ENCODE data around the gene RBM38.

RBM38 gene

DNA sequence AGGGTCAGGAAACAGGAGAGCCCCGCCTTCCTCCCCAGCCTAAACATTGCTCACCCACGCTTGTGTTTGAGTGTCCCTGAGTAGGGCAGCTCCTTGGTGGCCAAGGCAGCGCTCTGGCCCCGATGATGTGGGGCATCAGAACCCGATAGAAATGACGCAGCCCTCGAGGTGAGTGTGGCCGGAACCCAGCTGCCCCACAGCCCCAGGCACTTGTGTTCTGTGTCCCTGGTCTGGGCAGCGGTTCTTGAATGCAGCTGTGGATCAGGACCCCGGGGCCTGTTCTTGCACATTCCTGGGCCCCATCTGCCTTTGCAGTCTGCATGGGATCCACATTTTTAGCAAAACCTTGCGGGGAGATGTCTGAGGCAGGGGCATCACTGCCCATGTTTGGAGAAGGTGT, 12.8 kb downstream of the RBM38 start:
- DNase-seq (ENCODE audit: low read depth): no peak

DNA sequence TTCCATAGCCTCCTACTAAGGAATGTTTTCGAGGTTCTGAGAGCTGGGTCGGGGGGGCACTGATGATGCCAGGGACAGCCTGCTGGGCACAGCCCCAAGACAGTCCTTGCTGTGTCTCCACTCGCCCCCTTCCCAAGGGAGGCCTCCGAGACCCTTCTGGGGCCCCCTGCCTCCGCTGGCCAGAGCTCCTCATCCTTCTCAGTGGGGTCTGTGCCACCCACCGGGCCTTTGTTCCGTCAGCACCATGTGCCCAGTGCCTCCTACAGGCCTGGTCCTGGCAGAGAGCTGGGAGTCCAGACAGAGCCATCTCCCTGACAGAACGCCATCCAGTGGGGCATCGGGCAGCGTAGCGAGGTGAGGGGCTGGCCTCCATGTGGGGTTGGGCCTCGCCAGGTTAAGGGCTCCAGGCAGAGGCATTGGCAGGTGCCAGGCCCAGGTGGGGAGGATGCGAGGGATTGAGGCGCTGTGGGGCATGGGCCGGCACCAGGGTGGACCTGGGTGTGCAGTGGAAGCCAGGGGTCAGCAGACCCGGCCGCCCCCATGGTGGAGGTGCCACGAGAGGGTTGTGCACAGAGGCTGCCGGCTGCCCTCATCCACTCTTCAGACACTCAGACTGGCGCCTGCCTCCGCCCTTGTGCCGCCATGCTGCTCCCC, 13.3 kb downstream of the RBM38 start:
- DNase-seq (ENCODE audit: low read depth): no peak

DNA sequence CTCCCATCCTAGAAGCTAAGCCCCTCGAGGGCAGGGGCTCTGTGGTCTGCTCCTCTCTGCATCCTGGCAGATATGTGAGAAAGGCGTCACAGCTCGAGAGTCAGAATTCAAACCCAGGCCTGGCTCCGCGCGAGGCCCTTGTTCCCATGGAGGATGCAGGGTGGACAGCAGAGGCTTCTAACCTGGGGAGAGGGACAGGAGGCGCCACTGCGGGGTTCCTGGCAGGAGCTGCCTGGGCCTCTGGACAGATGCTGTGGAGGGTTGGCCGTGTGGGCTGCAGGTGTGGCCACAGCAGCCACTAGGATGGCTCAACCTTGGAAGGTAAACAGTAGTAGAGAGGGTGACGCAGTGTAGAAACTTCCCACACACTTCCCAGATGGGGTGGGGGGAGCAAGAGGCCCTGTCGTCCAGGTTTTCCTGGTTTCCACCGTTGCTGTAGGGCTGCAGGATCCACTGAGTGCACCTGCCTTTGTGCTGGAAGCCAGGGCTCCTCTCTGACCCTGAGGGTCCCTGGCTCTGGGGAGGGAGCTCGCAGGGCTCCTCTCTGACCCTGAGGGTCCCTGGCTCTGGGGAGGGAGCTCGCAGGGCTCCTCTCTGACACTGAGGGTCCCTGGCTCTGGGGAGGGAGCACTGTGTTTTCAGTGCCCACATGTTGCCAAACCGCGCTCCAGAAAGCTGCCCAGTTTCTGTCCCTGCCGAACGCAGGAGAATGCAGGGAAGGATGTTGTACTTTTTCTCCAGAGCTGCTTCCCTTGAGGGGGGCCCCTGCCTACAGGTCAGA, 14.2 kb downstream of the RBM38 start:
- DNase-seq (ENCODE audit: low read depth): no peak

DNA sequence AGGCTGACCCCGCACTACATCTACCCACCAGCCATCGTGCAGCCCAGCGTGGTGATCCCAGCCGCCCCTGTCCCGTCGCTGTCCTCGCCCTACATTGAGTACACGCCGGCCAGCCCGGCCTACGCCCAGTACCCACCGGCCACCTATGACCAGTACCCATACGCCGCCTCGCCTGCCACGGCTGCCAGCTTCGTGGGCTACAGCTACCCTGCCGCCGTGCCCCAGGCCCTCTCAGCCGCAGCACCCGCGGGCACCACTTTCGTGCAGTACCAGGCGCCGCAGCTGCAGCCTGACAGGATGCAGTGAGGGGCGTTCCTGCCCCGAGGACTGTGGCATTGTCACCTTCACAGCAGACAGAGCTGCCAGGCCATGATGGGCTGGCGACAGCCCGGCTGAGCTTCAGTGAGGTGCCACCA, 16.4 kb downstream of the RBM38 start:
- DNase-seq (ENCODE audit: low read depth): no peak

GRCh38 chr20:57408131-57408530, 16.9 kb downstream of the RBM38 start:
- no peak for DNase-seq (ENCODE audit: low read depth)

DNA sequence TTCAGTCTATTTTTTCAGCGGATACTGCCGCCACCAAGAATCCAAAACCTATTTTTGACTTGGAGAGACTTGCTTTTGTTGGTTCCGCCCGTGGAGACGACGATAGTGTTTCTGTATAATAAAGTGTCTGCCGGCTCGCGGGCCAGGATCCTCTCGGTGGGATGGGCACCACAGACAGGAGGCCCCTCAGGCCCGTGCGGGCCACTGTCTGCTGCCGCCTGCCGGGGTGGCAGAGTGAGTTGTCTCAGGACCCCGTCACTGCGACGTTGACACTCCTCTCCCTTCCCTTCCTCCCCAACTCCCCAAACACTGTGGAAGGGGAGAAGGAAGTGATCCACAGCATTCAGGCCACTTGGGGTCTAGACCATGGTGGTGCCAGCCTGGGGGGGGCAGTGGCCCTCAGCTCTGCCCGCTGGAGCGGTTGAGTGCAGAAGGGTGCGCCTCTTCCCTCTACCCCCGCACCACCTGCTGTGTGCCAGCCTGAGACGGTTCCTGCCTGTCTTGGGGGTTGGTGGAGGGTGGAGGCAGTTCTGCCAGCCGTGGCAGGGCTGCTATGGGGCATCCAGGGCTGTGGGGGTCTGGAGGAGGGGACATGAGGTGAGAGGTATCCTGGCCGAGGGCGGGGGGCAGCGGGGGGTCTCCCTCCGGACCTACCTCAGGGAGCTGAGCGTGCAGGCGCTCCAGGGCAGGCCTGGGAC, 17.5 kb downstream of the RBM38 start:
- no peak for DNase-seq (ENCODE audit: low read depth)

DNA sequence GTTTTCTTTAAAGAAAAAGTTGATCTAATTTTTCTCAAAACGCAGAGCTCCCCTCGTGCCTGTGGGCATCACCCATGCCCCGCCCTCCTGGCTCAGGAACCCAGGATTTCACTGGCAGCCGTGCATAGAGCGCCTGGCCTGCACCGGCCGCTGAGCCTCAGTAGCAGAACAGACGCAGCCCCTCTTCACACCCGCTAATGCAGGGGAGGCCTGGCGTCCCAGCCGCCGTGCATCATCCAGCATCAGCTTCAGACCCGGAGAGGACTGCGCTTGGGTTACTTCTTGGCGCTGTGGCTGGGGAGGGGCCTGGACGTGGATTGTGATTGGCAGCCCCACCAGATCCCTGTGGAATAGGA, 18.1 kb downstream of the RBM38 start:
- DNase-seq (ENCODE audit: low read depth): no peak

GRCh38 chr20:57409672-57410397, 18.6 kb downstream of the RBM38 start:
- DNase-seq (ENCODE audit: low read depth): no peak

DNA sequence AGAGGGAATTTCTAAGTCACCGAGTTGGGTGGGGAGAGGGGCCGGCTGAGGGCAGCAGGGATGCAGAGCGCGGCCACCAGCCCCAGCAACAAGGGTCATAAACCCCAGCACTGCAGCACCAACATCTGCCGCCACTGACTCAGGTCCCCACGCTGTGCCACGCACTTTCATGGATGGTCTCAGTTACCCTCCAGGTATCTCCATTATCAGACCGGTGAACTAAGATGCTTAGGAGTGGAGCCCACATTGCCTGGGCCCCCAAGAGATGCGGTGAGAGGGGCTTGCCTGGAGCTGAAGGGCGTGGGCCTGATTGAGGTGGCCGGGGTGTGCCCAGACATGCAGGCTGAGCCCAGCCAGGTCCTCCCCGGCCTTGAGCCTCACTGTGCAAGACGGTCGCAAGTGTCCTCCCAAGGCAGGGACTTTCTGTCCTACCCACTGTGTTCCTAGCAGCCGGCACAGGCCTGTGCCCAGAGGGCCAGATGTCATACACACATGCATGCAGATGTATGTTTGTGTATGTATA, 19.3 kb downstream of the RBM38 start:
- DNase-seq (ENCODE audit: low read depth): no peak

GRCh38 chr20:57410924-57411323, 19.7 kb downstream of the RBM38 start:
- no peak for DNase-seq (ENCODE audit: low read depth)

DNA sequence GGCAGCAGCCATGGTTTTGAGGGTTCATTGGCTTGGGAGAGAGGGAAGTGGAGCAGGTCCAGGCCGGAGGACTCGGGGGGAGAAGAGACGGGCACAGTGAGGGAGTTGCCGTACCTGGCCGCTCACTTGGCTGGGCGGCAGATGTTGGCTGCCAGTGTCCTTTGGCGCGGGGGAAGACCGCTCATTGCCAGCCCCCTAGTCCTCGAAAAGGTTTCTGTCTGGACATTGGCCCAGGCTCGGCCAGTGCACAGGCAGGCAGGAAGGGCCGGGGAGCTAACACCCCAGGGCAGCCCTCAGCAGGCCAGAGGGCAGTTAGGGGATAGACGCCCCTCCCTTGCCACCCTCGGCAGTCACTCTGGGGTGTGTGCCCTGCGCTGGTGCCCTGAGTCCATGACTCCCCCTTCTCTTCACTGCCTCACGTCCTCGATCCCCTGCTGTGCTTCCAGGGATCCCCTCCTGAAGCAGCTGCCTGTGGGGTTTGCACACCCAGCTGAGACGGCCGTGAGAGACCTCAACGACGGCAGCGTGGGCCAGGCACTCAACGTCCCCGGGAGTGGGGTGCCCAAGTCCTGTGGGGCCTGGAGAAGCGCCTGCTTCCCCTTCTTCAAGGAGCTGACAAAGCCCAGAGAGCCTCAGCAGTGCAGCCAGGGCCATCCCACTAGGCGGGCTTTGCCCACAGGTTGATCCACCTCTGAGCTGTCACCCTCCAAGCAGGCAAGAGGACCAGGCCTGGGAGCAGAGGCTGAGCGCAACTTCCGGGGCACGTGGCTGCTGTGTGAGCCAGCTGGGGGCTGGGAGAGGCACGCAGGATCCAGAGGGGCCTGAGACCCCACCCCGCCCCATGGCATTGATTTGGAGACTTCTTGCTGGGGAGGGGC, 20.4 kb downstream of the RBM38 start:
- no peak for DNase-seq (ENCODE audit: low read depth)

DNA sequence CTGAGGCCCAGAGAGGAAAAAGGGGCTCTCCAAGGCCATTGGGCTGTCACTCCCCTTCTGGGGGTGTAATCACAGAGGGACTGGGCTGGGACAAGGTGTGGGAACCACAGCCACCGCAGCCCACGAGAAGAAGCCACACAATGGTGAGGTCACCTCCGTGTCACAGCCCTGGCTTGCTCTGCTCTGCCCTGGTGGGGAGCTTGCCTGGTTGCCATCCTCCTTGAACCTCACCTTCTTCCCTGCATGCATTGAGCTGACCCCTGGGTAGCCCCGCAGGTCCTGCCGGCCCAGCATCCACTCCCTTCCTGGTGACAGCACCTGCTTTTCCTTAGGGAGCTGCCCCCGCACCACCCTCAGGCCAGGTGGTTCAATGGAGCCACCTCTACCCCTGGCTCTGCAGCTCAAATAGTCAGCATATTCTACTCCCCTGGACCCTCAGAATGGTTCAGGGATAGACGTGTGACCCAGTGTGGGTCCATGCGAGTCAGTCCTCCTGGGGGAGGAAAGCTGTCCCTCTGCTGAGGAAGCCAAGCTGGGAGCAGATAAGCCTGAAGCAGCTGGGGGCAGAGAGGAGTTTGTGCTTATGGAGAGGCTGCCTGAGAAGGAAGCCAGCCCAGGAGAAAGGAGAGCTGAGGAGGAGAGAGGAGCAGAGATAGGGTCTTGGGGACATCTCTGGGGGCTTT, 21.3 kb downstream of the RBM38 start:
- DNase-seq (ENCODE audit: low read depth): no peak

GRCh38 chr20:57413986-57414385, 22.8 kb downstream of the RBM38 start:
- no peak for DNase-seq (ENCODE audit: low read depth)

DNA sequence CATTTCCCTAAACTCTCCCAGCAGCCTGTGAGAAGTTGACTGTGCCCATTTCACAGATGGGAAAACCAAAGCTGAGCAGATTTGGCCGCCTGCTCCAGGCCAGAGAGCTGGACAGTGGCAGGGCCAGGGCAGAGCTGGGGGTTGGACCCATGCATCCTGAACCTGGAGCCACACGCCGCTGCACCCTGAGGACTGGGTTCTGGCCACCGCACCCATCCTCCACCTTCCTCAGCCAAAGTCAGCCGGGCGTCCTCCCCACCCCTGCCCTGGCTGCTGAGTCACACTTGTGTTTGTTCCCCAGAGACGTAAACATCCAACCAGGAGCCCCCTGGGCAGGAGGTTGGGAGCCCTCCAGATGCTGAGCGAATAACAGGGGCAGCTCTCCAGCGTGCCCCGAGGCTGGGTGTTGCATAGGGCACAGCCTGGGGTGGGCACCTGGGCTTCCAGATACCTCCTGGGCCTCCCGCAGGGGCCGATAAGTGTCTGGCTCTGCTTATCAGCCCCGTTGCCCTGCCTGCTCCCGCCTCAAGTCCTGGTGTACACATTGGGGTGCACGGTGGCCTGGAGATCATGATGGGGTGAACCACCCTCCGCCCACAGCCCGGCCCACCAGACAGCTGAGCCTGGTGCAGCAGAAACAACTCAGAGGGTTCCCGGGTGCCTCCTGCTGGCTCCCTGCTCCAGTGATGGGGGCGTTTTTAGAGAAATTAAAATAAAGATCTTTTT, 23.8 kb downstream of the RBM38 start:
- DNase-seq (ENCODE audit: low read depth): no peak

DNA sequence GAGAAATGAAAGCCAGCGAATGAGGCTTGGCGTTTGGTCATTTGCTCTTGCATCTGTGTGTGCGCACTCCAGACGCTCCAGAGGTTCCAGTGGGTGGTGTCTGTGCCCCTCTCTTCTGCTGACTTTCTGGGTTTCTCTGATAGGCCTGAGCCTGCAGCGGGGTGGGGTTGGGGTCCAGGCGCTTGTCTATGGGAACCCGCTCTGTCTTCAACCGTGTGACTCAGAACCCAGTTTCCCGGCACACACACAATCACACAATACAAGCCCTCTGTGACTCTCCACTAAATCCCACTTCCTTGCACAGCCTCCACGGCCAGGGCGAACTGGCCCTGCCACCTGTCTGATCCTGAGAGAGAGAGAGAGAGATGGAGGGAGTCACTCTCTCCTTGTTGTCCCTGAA, 24.6 kb downstream of the RBM38 start:
- no peak for DNase-seq (ENCODE audit: low read depth)

DNA sequence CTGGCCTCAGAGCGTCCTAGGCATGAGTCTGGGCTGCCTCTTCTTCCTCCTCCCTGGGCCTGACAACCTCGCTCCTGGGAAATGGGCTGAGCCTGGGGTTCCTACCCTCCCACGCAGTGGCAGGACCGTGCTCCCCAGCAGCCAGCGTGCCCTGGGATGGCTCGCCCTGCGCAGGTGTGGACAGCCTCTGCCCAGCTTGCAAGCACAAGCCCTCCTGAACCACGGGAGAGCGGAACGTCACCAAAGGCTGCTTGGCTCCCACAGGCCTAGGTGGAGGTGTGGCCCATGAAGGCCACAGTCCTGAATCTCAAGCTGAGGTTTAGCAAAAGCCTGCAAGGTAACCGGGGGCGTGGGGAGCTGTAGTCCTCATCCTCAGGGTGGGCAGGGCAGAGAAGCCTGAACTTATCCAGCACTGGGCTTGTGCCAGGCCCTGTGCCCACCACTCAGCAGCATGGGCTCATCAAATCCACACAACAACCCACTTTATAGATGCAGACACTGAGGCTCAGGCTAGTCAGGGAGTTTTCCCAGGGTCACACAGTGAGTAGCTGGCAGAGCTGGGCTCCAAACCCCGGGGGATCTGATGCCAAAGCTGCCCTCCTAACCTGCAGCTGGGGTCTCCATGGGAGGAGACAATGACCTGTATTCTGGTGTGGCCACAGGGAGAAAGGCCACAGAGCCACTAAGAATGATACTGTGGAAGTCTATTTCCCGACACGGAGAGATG, 25.3 kb downstream of the RBM38 start:
- no peak for DNase-seq (ENCODE audit: low read depth)

DNA sequence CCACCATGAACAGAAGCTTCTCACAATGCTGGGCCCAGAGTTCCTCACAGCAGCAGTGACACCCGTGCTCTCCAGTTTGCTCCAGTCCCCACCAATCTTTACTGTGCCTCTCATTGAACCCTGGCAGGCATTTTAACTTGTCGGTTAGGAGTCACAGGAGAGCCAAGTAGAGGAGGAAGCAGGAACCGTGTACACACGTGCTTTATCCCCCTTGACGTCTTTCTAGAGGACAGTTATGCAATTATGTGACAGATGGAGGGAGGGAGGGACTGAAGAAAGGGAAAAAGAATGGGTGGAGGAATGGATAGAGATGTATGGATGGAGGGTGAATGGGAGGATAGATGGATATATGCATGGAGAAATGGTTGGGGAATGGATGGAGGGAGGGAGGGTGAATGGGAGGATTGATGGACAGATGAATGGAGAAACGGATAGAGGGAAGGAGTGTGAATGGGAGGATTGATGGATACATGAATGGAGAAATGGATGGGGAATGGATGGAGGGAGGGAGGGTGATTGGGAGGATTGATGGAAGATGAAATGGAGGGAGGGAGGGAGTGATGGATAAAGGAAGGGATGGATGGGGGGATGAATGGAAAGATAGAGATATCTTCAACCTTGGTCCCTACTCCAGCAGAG, 26.0 kb downstream of the RBM38 start:
- no peak for DNase-seq (ENCODE audit: low read depth)

GRCh38 chr20:57417830-57418780, 26.9 kb downstream of the RBM38 start:
- DNase-seq (ENCODE audit: low read depth): no peak

Measured in stimulated activated CD8-positive, alpha-beta memory T cell treated with anti-CD3 and anti-CD28 coated beads, Interleukin-12 subunit alpha, Interleukin-12 subunit beta, amount 100 ng/mL, for 4 hours (primary cell).